Activated CD4-positive, CD25-positive, alpha-beta regulatory T cell treated with anti-CD3 and anti-CD28 coated beads, Interleukin-2, amount 50 U/mL, for 72 hours (primary cell): ENCODE data around the gene CCNL2.
"Not testable (repeated sequence)": the region's sequence is repeated elsewhere in the genome, so short reads cannot be mapped to it uniquely, and the experiment has no call there.

Experiments
- DNase-seq: peaks from one replicate; pipeline ENCODE4 v3.0.0; 2021

CCNL2 gene

GRCh38 chr1:1371746-1372711 lies 27.1 kb downstream of the CCNL2 start:
- peak; percentile 86 for DNase-seq

DNA sequence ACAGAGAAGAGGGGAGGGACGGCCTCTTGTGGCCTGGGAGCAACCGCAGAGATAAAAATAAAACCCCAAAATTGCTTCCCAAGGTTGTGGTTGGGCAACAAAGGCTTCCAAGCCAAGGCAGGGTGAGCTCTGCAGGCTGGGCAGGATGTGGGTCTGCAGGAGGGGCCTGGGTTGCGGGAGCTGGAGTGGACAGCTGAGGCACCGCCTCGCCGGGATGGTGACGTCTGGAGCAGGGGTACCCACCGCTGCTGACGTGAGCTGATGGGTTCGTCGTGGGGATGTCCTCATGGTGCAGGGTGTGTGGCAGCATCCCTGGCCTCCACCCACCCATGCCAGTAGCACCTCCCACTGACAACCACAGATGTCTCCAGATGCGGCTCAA lies 27.8 kb downstream of the CCNL2 start:
- DNase-seq: peak; percentile 35

DNA sequence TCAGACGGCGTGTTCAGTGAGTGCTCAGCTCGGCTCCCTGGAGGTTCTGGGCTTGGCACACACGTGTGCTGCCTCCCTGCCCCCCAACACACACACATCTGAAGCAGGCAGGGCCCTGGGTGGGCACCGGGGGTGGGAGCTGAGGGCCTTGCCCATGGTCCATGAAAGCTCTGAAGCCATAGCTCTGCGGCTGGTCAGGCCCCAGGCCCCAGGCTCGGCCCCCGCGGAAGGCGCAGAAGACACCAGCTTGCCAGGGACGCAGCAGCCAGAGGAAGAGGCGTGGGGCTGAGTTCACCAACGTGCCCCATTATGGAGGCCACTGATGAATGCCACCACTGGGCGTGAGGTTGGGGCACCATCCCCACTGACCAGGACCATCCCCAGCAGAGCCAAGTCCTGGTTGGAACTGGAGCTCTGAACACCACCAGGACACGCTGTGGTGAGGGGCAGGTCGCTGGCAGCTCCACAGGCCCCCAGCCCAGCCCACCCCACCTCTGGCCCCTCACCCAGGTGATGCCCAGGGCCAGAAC lies 28.3 kb downstream of the CCNL2 start:
- no peak for DNase-seq

GRCh38 chr1:1370094-1370493 lies 29.0 kb downstream of the CCNL2 start:
- DNase-seq: not testable (repeated sequence)

DNA sequence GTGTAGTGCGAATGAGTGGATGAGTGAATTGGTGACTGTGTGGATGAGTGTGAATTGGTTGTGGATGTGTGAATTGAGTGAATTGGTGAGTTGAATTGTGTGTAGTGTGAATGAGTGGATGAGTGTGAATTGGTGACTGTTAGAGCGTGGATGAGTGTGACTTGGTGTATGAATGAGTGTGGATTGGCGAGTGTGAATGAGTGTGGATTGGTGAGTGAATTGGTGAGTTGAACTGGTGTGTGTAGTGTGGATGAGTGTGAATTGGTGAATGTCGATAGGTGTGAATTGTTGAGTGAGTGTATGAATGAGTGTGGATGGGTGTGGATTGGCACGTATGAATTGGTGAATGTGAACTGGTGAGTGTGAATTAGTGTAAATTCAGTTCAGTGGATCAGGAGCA lies 31.8 kb downstream of the CCNL2 start:
- no peak for DNase-seq

DNA sequence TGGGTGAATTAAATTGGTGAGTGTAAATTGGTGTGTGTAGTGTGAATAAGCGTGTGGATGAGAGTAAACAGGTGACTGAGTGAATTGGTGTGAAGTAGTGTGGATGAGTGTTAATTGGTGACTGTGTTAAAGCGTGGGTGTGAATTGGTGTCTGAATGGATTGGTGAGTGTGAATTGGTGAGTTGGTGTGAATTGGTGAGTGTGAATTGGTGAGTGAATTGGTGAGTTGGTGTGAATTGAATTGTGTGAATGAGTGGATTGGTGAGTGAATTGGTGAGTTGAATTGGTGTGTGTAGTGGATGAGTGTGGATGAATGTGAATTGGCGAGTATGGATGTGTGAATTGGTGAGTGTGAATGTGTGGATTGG lies 32.5 kb downstream of the CCNL2 start:
- no peak for DNase-seq

GRCh38 chr1:1365875-1366698 lies 33.0 kb downstream of the CCNL2 start:
- no peak for DNase-seq

GRCh38 chr1:1364266-1364665 lies 34.9 kb downstream of the CCNL2 start:
- no peak for DNase-seq

GRCh38 chr1:1361982-1362423 lies 37.1 kb downstream of the CCNL2 start:
- no peak for DNase-seq

- peak; percentile 25 for DNase-seq
Observed at GRCh38 chr1:1361233-1361981, 37.7 kb downstream of the CCNL2 start.

DNA sequence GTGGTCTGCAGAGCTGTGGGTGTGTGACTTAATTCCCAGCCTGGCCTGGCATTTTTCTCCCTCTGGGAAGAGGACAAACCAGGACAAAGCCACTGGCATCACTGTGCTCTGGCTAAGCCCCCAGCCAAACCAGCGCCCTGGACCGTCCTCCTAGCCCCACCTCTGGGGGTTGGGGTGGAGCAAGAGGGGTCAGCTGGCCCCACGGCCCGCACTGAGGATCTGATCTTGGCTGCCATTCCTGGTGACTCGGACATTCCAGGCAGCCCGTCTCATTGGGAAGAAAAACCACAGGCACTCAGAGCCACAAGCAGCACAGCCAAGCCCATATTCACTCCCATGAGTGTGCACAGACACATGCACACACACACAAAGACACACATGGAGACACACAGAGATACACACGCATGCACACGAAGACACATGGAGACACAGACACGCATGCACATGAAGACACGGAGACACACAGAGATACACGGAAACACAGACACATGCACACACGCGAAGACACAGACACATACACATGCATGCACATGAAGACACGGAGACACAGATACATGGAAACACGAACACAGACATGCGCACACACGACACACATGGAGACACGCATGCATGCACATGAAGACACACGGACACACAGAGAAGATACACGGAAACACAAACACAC lies 38.5 kb downstream of the CCNL2 start:
- peak; percentile 24 for DNase-seq

GRCh38 chr1:1359664-1360468 lies 39.3 kb downstream of the CCNL2 start:
- no peak for DNase-seq

- no peak for DNase-seq
Observed at GRCh38 chr1:1359308-1359663, 39.8 kb downstream of the CCNL2 start.

DNA sequence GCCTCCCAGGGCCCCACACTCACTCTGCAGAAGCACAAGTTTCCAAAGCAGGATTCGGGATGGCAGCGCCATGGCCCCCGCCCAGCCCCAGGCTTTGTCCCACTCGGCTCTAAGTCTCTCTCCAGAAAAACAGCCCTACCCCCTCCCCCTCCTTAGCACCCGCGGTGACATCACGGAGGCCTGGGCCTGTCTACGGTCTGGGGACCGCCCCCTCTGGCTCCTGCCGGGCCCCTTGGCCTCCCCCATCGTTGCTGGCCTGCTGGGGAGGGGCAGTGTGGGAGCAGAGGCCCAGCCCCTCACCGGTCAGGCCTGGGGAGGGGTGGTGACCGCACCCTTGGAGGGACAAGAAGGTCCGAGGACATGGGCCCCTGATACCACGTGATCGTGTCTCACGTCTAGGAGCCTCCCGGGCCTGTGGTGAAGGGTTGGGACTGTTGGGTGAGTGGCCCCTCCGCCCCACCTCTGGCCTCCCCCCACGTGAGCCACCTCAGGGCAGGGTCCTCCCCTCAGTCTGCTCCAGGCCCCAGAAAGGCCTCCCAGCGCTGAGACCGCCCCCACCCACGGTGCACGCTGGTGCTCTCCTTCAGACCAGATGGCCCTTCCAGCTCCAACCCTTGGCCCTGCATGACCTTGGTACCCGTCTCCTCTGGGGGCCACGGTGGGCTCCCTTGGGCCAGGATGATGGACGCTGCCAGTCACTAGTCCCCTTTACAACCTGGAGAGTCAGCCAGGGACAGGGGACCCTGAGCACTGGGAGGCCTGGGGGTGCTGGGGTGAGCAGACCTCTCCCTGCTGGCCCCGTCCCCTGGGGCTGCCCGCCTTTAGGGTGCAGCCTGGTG lies 40.5 kb downstream of the CCNL2 start, which contains the start of gene MXRA8:
MXRA8 (minus strand) TSS at position 123 of the 839 bp plus-strand sequence; CDS start at position 72, 51 bp downstream.
- DNase-seq: no peak

DNA sequence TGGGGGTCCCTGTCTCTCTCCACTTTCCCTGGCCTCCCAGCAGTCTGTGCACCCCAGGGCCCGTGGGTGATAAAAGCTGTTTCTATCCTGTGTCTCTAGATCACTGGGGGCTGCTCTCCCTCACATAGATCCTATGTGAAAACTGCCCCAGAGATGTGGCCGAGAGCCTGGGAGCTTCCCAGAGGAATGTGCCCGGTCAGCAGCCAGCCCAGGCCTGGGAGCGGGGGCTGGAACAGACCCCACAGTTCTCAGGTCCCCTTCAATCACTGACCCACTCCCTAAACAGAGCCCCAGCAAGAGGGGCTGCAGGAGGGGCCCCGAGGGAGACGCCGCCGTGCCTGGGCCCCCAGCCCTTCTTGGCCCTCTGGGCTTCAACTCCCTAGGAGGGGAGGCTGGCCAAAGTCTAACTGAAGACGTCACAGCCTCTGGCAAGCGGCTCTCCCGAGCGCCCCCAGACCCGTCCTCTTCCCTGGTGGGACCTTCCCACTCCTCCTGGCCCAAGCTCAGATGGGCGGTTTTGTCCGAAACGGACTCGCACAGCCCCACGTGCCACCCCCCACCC lies 41.2 kb downstream of the CCNL2 start:
- no peak for DNase-seq

GRCh38 chr1:1356796-1357401 lies 42.2 kb downstream of the CCNL2 start:
- no peak for DNase-seq

GRCh38 chr1:1356166-1356795 lies 42.9 kb downstream of the CCNL2 start:
- DNase-seq: no peak

DNA sequence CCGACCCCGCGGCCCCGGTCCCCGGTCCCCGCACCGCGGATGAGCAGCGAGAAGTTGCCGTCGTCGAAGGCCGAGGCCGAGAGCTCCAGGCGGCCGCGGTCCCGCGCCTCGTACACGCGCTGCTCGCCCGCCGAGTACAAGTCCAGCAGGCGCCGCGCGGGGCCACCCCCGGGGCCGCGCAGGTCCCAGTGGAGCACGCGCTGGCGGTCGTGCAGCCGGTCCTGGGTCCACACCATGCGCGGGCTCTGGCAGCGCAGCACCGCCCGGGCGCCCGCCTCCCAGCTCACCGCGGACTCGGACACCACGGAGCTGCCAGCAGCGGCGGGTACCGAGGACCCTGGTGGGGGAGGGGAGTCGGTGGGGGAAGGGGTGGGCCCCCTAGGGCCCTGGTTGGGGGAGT lies 43.7 kb downstream of the CCNL2 start:
- DNase-seq: no peak
